ENCODE data around the gene ANKEF1.
"Not testable (repeated sequence)": the region's sequence is repeated elsewhere in the genome, so short reads cannot be mapped to it uniquely, and the experiment has no call there.

The ANKEF1 gene

GRCh38 chr20:10033905-10034650 lies 709 bp upstream of the ANKEF1 start:
- DNase-seq, result no peak

- DNase-seq, result not testable (repeated sequence)
These were observed 1.5 kb downstream of the ANKEF1 start for GRCh38 chr20:10036321-10036720.

DNA sequence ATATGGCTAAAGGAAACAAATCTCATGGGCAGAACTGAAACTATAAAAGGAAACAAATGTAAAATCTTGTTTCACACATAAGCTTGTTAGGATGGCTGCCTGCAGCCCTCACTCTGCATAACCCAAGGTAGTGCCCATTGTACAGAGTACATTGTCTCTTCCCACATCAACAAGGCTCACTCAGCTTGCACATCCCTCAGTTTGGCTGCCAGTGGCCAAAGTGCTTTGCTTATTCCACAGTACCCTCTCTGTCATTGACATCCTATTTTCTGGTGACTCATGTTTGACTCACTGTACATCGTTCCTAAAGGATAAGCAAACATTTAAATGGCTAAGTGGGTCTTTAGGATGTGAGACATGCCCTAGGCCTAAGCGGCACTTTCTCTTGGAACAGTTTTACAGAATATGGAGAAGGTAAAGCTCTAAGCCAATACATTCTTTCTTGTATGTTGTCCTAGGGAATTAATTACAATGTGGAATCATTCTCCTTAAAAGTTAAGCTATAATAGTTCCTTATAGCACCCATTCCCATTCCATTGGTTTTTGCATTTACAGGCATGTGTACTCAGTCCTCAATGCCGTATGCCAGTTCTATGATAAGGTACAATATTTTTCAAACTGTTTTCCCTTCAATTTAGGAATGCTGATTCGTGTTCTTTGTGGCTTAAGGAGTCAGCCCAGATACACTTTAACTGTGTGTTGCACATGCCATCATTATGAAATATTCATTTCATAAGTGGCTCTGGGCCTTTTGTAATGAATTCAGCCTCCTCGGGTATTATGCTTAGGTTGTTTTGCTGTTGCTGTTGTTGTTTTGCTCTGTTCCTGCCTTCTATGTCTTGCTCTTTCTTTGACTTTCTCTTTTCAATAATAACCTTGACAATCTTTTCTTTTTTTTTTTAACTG lies 5.5 kb downstream of the ANKEF1 start:
- DNase-seq, result peak; percentile 90

GRCh38 chr20:10042086-10042485 lies 7.3 kb downstream of the ANKEF1 start:
- DNase-seq, result no peak

GRCh38 chr20:10047427-10047826 lies 12.6 kb downstream of the ANKEF1 start:
- no peak for DNase-seq

DNA sequence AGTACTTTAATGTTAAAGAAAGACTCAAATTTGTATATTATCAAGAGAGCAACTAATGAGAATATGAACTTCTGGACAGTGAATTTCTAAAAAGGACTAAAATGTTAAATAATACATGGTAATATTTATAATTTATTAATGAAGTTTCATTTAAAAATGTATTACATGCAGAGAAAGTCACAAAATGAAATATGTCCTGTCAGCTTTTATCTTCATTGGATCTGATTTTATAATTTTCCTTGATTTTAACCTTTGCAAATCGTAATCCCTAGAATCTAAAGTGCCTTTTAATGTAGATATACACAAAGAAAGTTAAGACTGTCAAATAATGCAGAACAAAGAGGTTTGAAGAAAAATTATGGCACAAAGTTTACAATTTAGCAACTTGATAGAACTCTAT lies 16.4 kb downstream of the ANKEF1 start:
- no peak for DNase-seq

GRCh38 chr20:10059006-10059405 lies 24.2 kb downstream of the ANKEF1 start:
- no peak for DNase-seq

GRCh38 chr20:10060226-10060625 lies 25.4 kb downstream of the ANKEF1 start:
- DNase-seq, result no peak

GRCh38 chr20:10061641-10062040 lies 26.9 kb downstream of the ANKEF1 start:
- DNase-seq, result no peak

DNA sequence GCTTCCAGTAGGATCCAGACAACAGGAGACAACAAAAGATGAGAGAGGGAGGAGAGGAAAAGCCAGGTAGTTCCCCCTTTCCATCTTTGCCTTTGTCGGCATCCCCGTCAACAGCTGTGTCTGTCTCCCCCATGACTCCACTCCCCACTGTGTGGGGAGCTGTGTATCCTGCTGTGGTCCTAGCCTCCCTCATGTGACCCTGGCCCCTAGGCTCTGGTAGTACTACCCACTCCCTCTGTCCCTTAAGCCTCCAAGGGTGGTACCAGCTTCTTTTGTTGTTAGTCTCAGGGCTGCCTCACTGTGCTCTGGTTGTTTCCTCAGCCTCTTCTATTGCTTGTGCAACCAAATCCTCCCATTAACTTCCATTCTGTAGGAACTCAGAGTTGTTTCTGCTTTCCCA lies 28.7 kb downstream of the ANKEF1 start:
- no peak for DNase-seq

DNA sequence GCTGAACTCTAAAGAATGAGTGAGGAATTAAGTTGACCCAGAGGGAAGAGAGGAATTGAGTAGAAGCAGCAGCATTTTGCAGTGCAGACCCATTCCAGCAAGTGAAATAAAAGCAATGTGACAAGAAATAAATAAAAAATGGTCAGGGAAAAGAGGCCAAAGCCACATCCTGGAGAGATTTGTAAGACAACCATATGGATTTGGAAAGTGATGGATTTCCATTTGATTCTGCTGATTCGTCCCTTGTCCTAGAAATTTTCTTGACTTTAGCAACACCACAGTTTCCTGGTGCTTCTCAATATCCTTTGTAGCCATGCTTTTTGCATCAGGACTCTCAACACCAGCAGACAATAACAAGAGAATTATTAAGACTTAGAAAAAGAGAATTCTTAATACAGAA lies 29.8 kb downstream of the ANKEF1 start:
- DNase-seq, result no peak

GRCh38 chr20:10065154-10065833 lies 30.5 kb downstream of the ANKEF1 start:
- peak; percentile 20 for DNase-seq

GRCh38 chr20:10067321-10067720 lies 32.5 kb downstream of the ANKEF1 start:
- peak; percentile 2 for DNase-seq

DNA sequence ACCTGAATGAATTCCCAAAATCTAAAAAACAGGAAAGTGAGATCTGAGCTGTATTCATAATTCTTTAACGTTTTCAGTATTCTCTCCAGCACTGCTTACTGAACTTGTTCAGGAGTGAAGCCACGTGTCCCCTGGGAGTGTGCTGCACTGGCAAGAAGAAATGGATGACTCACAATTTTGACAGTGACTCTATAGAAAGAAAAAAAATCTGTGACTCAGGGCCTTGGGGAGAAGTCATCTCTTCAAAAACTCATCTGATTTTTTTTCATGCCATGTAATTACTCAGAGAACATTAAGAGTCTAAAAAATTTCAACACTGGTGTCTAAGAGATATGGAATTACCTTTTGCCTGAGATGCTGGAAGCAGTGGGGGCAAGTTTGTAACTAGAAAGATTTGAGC lies 39.7 kb downstream of the ANKEF1 start:
- peak; percentile 97 for DNase-seq

DNA sequence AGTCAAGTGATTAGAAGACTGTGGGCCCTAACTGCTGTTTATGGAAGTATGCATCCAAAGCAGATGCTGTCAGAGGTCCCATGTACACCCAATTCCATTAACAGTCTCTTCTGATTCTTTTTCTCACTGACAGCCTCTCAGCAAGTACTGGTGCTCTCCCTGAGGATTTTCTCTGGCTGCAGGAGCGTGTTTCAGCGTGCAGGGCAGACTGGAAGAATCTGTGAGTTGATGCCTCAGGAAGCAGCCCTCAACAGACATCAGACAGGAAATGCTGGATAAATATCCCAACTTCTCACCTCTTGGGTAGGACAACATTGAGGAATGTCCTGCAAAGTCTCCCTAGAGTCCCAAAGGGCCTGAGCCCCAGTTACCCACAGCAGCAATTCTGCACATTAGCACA lies 40.8 kb downstream of the ANKEF1 start:
- no peak for DNase-seq

DNA sequence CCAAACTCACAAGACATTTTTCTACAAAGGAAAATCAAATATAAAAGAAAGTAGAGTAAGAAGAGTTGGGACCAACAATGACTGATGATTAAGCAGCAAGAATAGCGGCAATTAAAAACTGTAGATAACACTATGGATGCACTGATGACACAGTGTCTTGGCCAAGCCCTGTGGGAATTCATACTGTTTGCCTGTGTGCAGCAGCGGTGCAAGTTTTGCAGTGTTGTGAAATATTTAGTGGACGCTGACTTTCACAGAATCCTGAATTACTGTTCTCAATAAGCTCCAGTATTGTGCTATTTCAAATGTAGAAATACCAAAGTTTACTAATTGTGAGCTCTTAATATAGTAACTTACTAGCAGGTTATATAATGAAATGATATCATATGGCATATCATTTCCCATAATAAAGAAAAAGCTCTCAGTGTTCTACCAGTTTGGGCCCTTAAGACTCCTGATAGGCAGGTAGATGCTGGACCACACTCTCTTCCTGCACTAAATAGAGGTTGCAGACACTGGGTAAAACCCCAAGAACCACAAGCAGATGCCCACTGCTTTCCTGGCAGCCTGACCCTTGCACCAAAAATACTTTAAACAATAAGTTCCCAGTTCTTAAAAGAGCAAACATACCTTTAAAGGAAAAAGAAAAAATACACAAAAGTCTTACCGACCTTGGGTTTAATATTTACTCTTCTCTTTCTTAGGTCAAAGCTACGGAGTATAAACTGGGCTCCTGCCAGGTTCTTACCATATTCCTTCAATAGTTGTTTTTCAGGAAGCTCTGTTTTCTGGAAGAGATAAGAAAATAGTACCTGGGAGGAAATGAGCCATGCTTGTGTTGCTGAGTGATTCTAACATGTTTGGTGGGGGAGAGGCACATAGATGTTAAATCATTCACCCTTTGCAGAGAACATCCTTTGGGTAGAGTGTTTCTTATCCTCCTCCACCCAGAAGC lies 41.6 kb downstream of the ANKEF1 start:
- DNase-seq, result no peak

DNA sequence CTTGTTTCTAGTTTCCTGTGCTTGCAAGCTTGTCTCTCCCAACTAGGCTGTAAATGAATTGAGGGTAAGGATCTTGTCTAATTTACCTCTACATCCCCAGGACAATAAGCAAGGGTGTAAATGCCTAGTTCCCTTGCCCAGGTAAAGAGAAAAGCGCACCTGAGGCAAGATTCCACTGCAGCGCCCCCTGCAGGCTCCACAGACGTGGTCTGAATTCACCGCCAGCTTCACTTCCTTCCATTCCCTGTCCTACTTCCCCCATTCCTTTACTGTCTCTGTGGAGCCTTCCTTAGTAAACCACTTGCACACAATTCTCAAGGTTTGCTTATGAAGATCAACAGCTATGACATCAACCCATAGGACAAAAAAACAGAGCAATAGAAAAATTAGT lies 42.3 kb downstream of the ANKEF1 start:
- no peak for DNase-seq

- DNase-seq, result no peak
These were observed 43.1 kb downstream of the ANKEF1 start for GRCh38 chr20:10077886-10078285.

DNA sequence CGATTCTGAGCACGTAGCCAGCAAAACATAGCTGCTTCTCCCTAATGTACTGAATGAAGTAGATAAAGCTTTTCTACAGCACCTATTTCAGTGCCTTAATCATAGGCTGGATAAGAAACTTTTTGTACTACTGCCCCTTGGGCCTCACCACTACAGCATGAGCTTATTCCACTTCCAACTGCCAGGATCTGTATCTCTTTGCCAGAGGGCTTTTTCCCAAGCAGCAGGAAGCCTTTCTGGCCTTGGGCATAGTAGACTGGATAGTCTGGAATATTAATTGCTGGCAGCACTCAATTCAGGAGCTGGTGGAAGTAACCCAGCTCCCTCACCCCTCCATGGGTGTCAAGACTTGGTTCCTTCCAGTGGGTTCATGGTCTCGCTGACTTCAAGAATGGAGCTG lies 43.6 kb downstream of the ANKEF1 start:
- no peak for DNase-seq

DNA sequence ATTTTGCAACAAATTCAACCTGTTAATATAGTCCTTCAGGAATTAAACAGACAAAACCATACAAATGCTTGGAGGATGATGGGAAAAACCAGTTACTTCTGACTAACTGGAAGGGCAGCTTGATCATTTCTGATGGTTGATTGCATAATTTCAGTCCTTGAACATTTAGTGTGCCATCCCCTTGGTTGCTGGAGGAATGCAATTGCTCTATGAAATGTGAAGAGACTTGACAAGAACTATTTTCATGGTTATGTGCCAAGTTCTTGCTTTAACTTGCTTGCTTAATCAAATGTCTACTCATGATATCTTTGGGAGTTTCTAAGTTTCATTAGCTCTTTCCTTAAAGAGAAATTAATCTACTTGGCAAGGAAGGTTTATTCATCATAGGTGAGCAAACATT lies 45.2 kb downstream of the ANKEF1 start:
- peak; percentile 59 for DNase-seq

DNA sequence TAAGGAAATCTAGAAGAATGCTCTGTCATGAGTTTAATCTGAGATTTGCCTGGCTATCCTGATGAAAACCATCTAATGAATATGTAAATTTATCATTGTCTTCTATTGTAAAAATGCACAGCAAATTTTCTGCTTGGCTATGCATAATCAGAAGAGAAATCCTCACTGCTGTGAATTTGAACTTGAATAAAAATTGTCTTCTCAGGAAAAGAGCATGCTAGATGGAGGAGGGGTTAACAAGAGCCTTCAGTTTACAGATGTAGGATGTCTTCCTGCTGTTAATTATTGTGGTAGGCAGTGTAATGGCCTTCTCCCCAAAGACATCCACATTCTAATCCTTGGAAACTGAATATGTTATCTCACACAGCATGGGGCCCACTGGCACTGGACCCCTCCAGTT lies 45.8 kb downstream of the ANKEF1 start:
- DNase-seq, result no peak

Measured in fibroblast of skin of back (primary cell).